Measurements from ENCODE around the gene ZSCAN10. TPM values are rescaled to one million over a fixed set of nuclear protein-coding genes. Genes with fewer than 3 reads are reported as not detected.
"Not testable (repeated sequence)": the region's sequence is repeated elsewhere in the genome, so short reads cannot be mapped to it uniquely, and the experiment has no call there.

Gene ZSCAN10
- total RNA-seq, 4 donors from 2014 or later = not detected

GRCh38 chr16:3070608-3071111, 28.4 kb downstream of the ZSCAN10 start:
- DNase-seq (ENCODE audit: low spot score in 2 of 2) = no peak
- H3K4me1 ChIP-seq = no peaks in the 10 kb centered on the region
- H3K27ac ChIP-seq = no peak overlapping the region
- H3K36me3 ChIP-seq = no peaks in the 10 kb centered on the region
- no peaks in the 10 kb centered on the region for H3K9me3 ChIP-seq
- H3K27me3 ChIP-seq = peaks cover 0 to 10% of the 10 kb centered on the region in 2 donors
- 80 to 82% methylated on average over 7 to 9 of the region's 9 CpGs for WGBS, 2 donors
- H3K4me3 ChIP-seq = no peak overlapping the region
- TF ChIP-seq EP300 (IDR thresholded peaks at IDR 0.05) (no peak), CTCF (IDR thresholded peaks at IDR 0.05) (no peak)

GRCh38 chr16:3069146-3069545, 29.9 kb downstream of the ZSCAN10 start:
- DNase-seq (ENCODE audit: low spot score in 2 of 2); H3K9me3 ChIP-seq; H3K27ac ChIP-seq; H3K36me3 ChIP-seq; H3K4me3 ChIP-seq; H3K27me3 ChIP-seq: not testable (repeated sequence)
- WGBS, 2 donors = 82 to 87% methylated on average over 10 of the region's 11 CpGs
- peaks cover 0 to 11% (median 2%) of the 10 kb centered on the region in 4 donors for H3K4me1 ChIP-seq

GRCh38 chr16:3068487-3068886, 30.6 kb downstream of the ZSCAN10 start:
- 66 to 81% methylated on average over 2 of the region's 4 CpGs for WGBS, 2 donors
- DNase-seq (ENCODE audit: low spot score in 2 of 2) = no peak
- Histone ChIP-seq H3K9me3 (no peaks in the 10 kb centered on the region), H3K27ac (no peak overlapping the region), H3K36me3 (no peaks in the 10 kb centered on the region), H3K27me3 (no peaks in the 10 kb centered on the region), H3K4me3 (no peak overlapping the region), H3K4me1 (peaks cover 0 to 11% (median 2%) of the 10 kb centered on the region in 4 donors)
- no peak for TF ChIP-seq POLR2A (IDR thresholded peaks at IDR 0.05)
- TF ChIP-seq CTCF (IDR thresholded peaks at IDR 0.05) = no peak
- TF ChIP-seq EP300 (IDR thresholded peaks at IDR 0.05) = no peak

- no peaks in the 10 kb centered on the region for H3K36me3 ChIP-seq
- peaks cover 0 to 11% (median 2%) of the 10 kb centered on the region in 4 donors for H3K4me1 ChIP-seq
- peak overlapping the region in 1 of 4 donors; percentile 12 for H3K27ac ChIP-seq
- H3K9me3 ChIP-seq = no peaks in the 10 kb centered on the region
- H3K4me3 ChIP-seq = peak overlapping the region in 2 of 4 donors; percentile 30 to 36
- 88 to 93% methylated on average over 7 of the region's 7 CpGs for WGBS, 2 donors
- H3K27me3 ChIP-seq = no peaks in the 10 kb centered on the region
- DNase-seq (ENCODE audit: low spot score in 2 of 2) = no peak
- TF ChIP-seq EP300 (IDR thresholded peaks at IDR 0.05) (no peak), CTCF (IDR thresholded peaks at IDR 0.05) (no peak), POLR2A (IDR thresholded peaks at IDR 0.05) (no peak)
Measured at GRCh38 chr16:3066440-3066748, 32.7 kb downstream of the ZSCAN10 start.

- H3K4me3 ChIP-seq = peak overlapping the region in 2 of 4 donors; percentile 30 to 36
- H3K9me3 ChIP-seq = no peaks in the 10 kb centered on the region
- DNase-seq (ENCODE audit: low spot score in 2 of 2) = no peak
- peaks cover 0 to 11% (median 2%) of the 10 kb centered on the region in 4 donors for H3K4me1 ChIP-seq
- H3K27ac ChIP-seq = peak overlapping the region in 2 of 4 donors; percentile 51 to 77
- WGBS, 2 donors = 73 to 78% methylated on average over 26 of the region's 26 CpGs
- no peaks in the 10 kb centered on the region for H3K27me3 ChIP-seq
- no peaks in the 10 kb centered on the region for H3K36me3 ChIP-seq
- TF ChIP-seq CTCF (IDR thresholded peaks at IDR 0.05) (no peak), POLR2A (IDR thresholded peaks at IDR 0.05) (no peak), EP300 (IDR thresholded peaks at IDR 0.05) (no peak)
Measured at GRCh38 chr16:3065742-3066439, 33.2 kb downstream of the ZSCAN10 start.
